ENCODE results near the gene ZC3H18. TPM values are rescaled to one million over a fixed set of nuclear protein-coding genes. Genes with fewer than 3 reads are reported as not detected.

ZC3H18 gene
- total RNA-seq, 1 experiment from 2014 or later, result 76.4 TPM

DNA sequence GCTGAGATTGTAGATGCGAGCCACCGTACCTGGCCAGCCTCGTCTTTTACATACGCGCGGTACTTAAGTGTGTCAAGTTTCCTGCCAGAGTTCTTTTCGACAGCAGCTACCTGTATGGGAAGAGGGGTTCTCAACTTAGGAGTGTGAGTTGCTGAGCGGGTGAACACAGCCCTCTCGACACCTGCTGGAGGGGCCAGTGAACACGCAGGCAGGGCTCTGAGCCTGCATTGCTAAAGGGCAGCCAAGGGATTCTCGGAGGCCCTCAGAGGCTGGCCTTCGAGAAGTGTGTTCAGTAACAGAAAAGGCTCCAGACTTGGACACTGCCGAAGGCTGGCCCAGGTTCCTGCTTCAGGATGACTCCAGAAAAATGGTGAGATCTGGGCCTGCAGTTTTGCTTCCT lies 6.1 kb downstream of the ZC3H18 start:
- POLR2A ChIA-PET (ENCODE audit: unreplicated experiment), result no interaction called here
- no peak overlapping the region for H2AFZ ChIP-seq
- H3K4me2 ChIP-seq, result no peak overlapping the region
- H3K27ac ChIP-seq, result no peak overlapping the region
- no peaks in the 10 kb centered on the region for H3K9me3 ChIP-seq (ENCODE audit: insufficient read depth, low read depth)
- H3K4me1 ChIP-seq (replicated peaks; ENCODE audit: insufficient read depth), result peaks cover 10% of the 10 kb centered on the region
- CTCF ChIA-PET, result no interaction called here
- no peaks in the 10 kb centered on the region; the same call in 1 of the 2 replicates for H3F3A ChIP-seq (ENCODE audit: insufficient read depth, low read depth)
- H3K27me3 ChIP-seq (ENCODE audit: insufficient read depth, low read depth), result no peaks in the 10 kb centered on the region
- TF ChIP-seq, protein P1, sequence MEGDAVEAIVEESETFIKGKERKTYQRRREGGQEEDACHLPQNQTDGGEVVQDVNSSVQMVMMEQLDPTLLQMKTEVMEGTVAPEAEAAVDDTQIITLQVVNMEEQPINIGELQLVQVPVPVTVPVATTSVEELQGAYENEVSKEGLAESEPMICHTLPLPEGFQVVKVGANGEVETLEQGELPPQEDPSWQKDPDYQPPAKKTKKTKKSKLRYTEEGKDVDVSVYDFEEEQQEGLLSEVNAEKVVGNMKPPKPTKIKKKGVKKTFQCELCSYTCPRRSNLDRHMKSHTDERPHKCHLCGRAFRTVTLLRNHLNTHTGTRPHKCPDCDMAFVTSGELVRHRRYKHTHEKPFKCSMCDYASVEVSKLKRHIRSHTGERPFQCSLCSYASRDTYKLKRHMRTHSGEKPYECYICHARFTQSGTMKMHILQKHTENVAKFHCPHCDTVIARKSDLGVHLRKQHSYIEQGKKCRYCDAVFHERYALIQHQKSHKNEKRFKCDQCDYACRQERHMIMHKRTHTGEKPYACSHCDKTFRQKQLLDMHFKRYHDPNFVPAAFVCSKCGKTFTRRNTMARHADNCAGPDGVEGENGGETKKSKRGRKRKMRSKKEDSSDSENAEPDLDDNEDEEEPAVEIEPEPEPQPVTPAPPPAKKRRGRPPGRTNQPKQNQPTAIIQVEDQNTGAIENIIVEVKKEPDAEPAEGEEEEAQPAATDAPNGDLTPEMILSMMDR (conservative IDR thresholded peaks at IDR 0.05), result no peak
- no peak for TF ChIP-seq EZH2 (IDR thresholded peaks at IDR 0.05; ENCODE audit: low read depth)
- DNase-seq, result no peak
- intact Hi-C loops (cut with micrococcal nuclease; ENCODE audit: unreplicated experiment), result no loop called here
- H4K20me1 ChIP-seq (ENCODE audit: insufficient read depth), result peaks cover 66% of the 10 kb centered on the region
- H3K9me2 ChIP-seq (ENCODE audit: insufficient read depth), result no peaks in the 10 kb centered on the region
- H3K79me2 ChIP-seq (ENCODE audit: low read depth), result peaks cover 57% of the 10 kb centered on the region
- BruUV-seq (replicated peaks), result no TSS peak
- 0 out of 2 replicates have a peak, but pooled peaks cover 9% of the 10 kb centered on the region for H3K36me3 ChIP-seq (ENCODE audit: low read depth)
- no peak overlapping the region for H3K4me3 ChIP-seq

DNA sequence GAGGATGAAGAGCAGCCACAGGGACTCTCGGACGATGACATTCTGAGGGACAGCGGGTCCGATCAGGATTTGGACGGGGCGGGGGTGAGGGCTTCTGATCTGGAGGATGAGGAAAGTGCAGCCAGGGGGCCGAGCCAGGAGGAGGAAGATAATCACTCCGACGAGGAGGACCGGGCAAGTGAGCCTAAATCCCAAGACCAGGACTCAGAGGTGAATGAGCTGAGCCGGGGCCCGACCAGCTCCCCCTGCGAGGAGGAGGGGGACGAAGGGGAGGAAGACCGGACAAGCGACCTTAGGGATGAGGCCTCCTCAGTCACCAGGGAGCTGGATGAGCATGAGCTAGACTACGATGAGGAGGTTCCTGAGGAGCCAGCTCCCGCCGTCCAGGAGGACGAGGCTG lies 7.0 kb downstream of the ZC3H18 start:
- no peak overlapping the region for H3K4me2 ChIP-seq
- H3K36me3 ChIP-seq (ENCODE audit: low read depth), result 0 out of 2 replicates have a peak, but pooled peaks cover 7% of the 10 kb centered on the region
- ChIA-PET POLR2A (ENCODE audit: unreplicated experiment) (no interaction called here), CTCF (no interaction called here)
- intact Hi-C loops (cut with micrococcal nuclease; ENCODE audit: unreplicated experiment), result no loop called here
- peaks cover 64% of the 10 kb centered on the region for H4K20me1 ChIP-seq (ENCODE audit: insufficient read depth)
- DNase-seq, result no peak
- no peak overlapping the region for H2AFZ ChIP-seq
- no peak overlapping the region for H3K27ac ChIP-seq
- no peaks in the 10 kb centered on the region for H3K27me3 ChIP-seq (ENCODE audit: insufficient read depth, low read depth)
- BruUV-seq (replicated peaks), result no TSS peak
- peaks cover 2% of the 10 kb centered on the region; the same call in 1 of the 2 replicates for H3K4me1 ChIP-seq (replicated peaks; ENCODE audit: insufficient read depth)
- peaks cover 48% of the 10 kb centered on the region for H3K79me2 ChIP-seq (ENCODE audit: low read depth)
- no peaks in the 10 kb centered on the region for H3K9me2 ChIP-seq (ENCODE audit: insufficient read depth)
- no peaks in the 10 kb centered on the region for H3K9me3 ChIP-seq (ENCODE audit: insufficient read depth, low read depth)
- TF ChIP-seq EZH2 (IDR thresholded peaks at IDR 0.05; ENCODE audit: low read depth), result no peak
- H3K4me3 ChIP-seq, result no peak overlapping the region
- H3F3A ChIP-seq (ENCODE audit: insufficient read depth, low read depth), result no peaks in the 10 kb centered on the region

DNA sequence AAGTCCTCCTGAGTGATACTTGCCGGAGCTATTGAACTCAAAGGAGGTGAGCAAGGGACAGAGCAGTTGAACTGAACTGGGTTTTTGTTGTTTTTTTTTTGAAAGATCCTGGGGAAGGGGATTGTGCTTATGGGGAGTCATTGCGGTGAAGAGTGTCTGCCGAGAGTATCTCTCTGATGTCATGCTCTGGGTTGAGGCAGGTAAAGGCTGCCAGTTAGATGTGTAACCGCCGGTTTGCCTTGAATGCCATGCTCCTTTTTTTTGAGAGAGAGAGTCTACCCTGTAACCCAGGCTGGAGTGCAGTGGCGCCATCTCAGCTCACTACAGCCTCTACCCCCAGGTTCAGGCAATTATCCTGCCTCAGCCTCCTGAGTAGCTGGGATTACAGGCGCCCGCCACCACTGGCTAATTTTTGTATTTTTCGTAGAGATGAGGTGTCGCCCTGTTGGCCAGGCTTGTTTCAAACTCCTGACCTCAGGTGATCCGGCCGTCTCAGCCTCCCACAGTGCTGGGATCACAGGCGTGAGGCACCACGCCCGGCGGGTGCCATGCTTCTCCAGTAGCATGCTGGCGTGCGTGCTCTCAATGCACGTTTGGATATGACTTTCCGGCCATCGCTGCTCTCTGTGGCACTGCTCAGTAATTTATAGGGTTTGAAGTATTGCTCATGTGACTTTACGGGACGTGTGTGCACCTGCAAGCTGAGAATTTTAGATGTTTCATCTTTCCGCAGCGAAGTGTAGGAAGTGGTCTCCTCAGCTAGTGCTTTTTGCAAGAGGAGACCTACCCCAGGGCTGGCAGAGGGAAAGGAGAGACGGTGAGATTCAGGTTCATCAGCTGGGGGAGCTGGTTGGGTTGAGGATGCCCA lies 8.5 kb downstream of the ZC3H18 start:
- Histone ChIP-seq H3K4me1 (replicated peaks; ENCODE audit: insufficient read depth) (no peaks in the 10 kb centered on the region), H3K9me2 (ENCODE audit: insufficient read depth) (no peaks in the 10 kb centered on the region), H3K4me3 (no peak overlapping the region), H3K27ac (no peak overlapping the region), H3K27me3 (ENCODE audit: insufficient read depth, low read depth) (no peaks in the 10 kb centered on the region), H3K4me2 (no peak overlapping the region), H3K36me3 (ENCODE audit: low read depth) (no peaks in the 10 kb centered on the region), H3K9me3 (ENCODE audit: insufficient read depth, low read depth) (no peaks in the 10 kb centered on the region), H3K79me2 (ENCODE audit: low read depth) (peaks cover 47% of the 10 kb centered on the region), H3F3A (ENCODE audit: insufficient read depth, low read depth) (no peaks in the 10 kb centered on the region), H4K20me1 (ENCODE audit: insufficient read depth) (peaks cover 57% of the 10 kb centered on the region), H2AFZ (no peak overlapping the region)
- no peak for DNase-seq
- intact Hi-C loops (cut with micrococcal nuclease; ENCODE audit: unreplicated experiment), result no loop called here
- TF ChIP-seq, protein P1 (conservative IDR thresholded peaks at IDR 0.05), result no peak
- TF ChIP-seq EZH2 (IDR thresholded peaks at IDR 0.05; ENCODE audit: low read depth), result no peak
- BruUV-seq (replicated peaks), result no TSS peak
- CTCF ChIA-PET, result no interaction called here
- POLR2A ChIA-PET (ENCODE audit: unreplicated experiment), result no interaction called here
